GM12878 (cell line): ENCODE results near the gene SLCO4A1. TPM values are rescaled to one million over a fixed set of nuclear protein-coding genes. Genes with fewer than 3 reads are reported as not detected.

Experiments
- ATAC-seq: fragments of 200-7000 bp; cut with Tn5 transposase; 3 replicates; pipeline ENCODE4 v1.9.1; 2020; ENCODE audit warnings: mild to moderate bottlenecking, moderate library complexity
- BruUV-seq: library from RNA; stranded (reverse); fragments of 400-500 nt; replicated peaks from 2 replicates; lab custom pipeline; 2021; lab: Mats Ljungman, UMichigan
- CTCF ChIA-PET: fragments of 300-600 bp; sonication (Branson Sonifier 250); formaldehyde crosslinking; extraction: SDS; loops from one replicate; lab custom pipeline; 2021; ENCODE audit warnings: inconsistent platforms; lab: Yijun Ruan, JAX
- POLR2A ChIA-PET: fragments of 350-600 bp; formaldehyde crosslinking; extraction: SDS; loops from one replicate; lab custom pipeline; 2021; ENCODE audit warnings: inconsistent platforms; lab: Charles Lee
- RAD21 ChIA-PET: fragments of 300-600 bp; sonication (Branson Sonifier 250); formaldehyde crosslinking; loops from one replicate; lab custom pipeline; 2023; ENCODE audit warnings: antibody characterized with exemption; ENCODE audit not compliant: unreplicated experiment; lab: Charles Lee
- SMC1A ChIA-PET: fragments of 300-600 bp; sonication (Branson Sonifier 250); formaldehyde crosslinking; loops from one replicate; lab custom pipeline; 2023; ENCODE audit not compliant: unreplicated experiment, uncharacterized antibody; lab: Charles Lee
- DNase-seq: peaks from one replicate; pipeline ENCODE4 v3.0.0-alpha.2; 2011; ENCODE audit warnings: low read depth, low spot score
- FAIRE-seq: peaks from 3 replicates; lab custom pipeline; 2011; peaks lifted over from hg19 to GRCh38; lab: Jason Lieb, UNC
- H2AFZ ChIP-seq: 2 replicates; pipeline ENCODE4 v1.6.0; 2011; ENCODE audit warnings: low read depth, low read length, control low read depth; ENCODE audit not compliant: control insufficient read depth
- H3K27ac ChIP-seq: 2 replicates; pipeline ENCODE4 v1.5.1; 2011; ENCODE audit warnings: control low read depth; ENCODE audit not compliant: control insufficient read depth, insufficient read depth
- H3K27me3 ChIP-seq, 2 experiments: replicated peaks in 1 of 2; 2 replicates each; pipeline versions ENCODE4 v1.6.0 to v1.6.1; 2011; ENCODE audit warnings: low read length in 1 of 2; ENCODE audit not compliant: control insufficient read depth in 2 of 2, insufficient read depth in 2 of 2
- H3K36me3 ChIP-seq, 2 experiments: 2 replicates each; pipeline ENCODE4 v1.5.1; 2011; ENCODE audit warnings: low read length in 1 of 2; ENCODE audit not compliant: control insufficient read depth in 2 of 2, insufficient read depth in 2 of 2
- H3K4me1 ChIP-seq: 2 replicates; pipeline ENCODE4 v1.6.1; 2011; ENCODE audit warnings: mild to moderate bottlenecking, low read length, moderate library complexity, mixed read lengths; ENCODE audit not compliant: control insufficient read depth, insufficient read depth
- H3K4me2 ChIP-seq: 2 replicates; pipeline ENCODE4 v1.6.0; 2011; ENCODE audit warnings: control low read depth; ENCODE audit not compliant: control insufficient read depth, insufficient read depth
- H3K4me3 ChIP-seq: fragments of 200-600 bp; sonication (generic); 2 replicates; pipeline ENCODE4 v1.5.1; 2016
- H3K79me2 ChIP-seq: 2 replicates; pipeline ENCODE4 v1.6.0; 2011; ENCODE audit warnings: low read length; ENCODE audit not compliant: control insufficient read depth, insufficient read depth
- H3K9ac ChIP-seq: 2 replicates; pipeline ENCODE4 v1.8.0; 2011; ENCODE audit warnings: low read length, control low read depth, mixed read lengths; ENCODE audit not compliant: control insufficient read depth, insufficient read depth
- H3K9me3 ChIP-seq: replicated peaks from 3 replicates; pipeline ENCODE4 v1.5.1; 2011; ENCODE audit warnings: mild to moderate bottlenecking, low read length; ENCODE audit not compliant: control insufficient read depth, insufficient read depth
- H4K20me1 ChIP-seq: 2 replicates; pipeline ENCODE4 v1.6.0; 2011; ENCODE audit not compliant: control insufficient read depth, insufficient read depth
- ATF7 ChIP-seq: fragments of 450-650 bp; IDR thresholded peaks from 2 replicates; pipeline ENCODE4 v1.6.1; 2016; ENCODE audit warnings: low read depth, mild to moderate bottlenecking
- CBFB ChIP-seq: IDR thresholded peaks from 2 replicates; pipeline ENCODE4 v1.6.1; 2016; ENCODE audit warnings: antibody characterized with exemption, low read depth
- CREB1 ChIP-seq: IDR thresholded peaks from 2 replicates; pipeline ENCODE4 v1.6.1; 2012; ENCODE audit warnings: low read depth, mild to moderate bottlenecking, inconsistent platforms
- CREM ChIP-seq: IDR thresholded peaks from 2 replicates; pipeline ENCODE4 v1.6.1; 2014; ENCODE audit warnings: antibody characterized with exemption, low read depth
- FOXK2 ChIP-seq: fragments of 450-650 bp; IDR thresholded peaks from 2 replicates; pipeline ENCODE4 v1.6.1; 2017; ENCODE audit warnings: mild to moderate bottlenecking, moderate library complexity
- HCFC1 ChIP-seq: fragments of 150-350 bp; IDR thresholded peaks from 2 replicates; pipeline ENCODE4 v1.6.1; 2014; ENCODE audit warnings: low read length
- SMAD1 ChIP-seq: fragments of 450-650 bp; IDR thresholded peaks from 2 replicates; pipeline ENCODE4 v1.6.1; 2018; ENCODE audit warnings: mild to moderate bottlenecking, low read depth; ENCODE audit not compliant: partially characterized antibody
- SREBF1 ChIP-seq: IDR thresholded peaks from 2 replicates; pipeline ENCODE4 v1.6.1; 2012; ENCODE audit warnings: mild to moderate bottlenecking, low read length
- STAT1 ChIP-seq: fragments of 450-650 bp; conservative IDR thresholded peaks from 2 replicates; pipeline ENCODE4 v1.6.1; 2014; ENCODE audit warnings: antibody characterized with exemption, mild to moderate bottlenecking
- TAF1 ChIP-seq: IDR thresholded peaks from 2 replicates; pipeline ENCODE4 v1.6.1; 2011; ENCODE audit warnings: mild to moderate bottlenecking, low read depth, low read length, borderline replicate concordance
- USF1 ChIP-seq: IDR thresholded peaks from 2 replicates; pipeline ENCODE4 v1.6.1; 2011; ENCODE audit warnings: borderline replicate concordance, low read depth, mild to moderate bottlenecking, moderate library complexity, mixed read lengths, low read length; ENCODE audit not compliant: insufficient read depth; ENCODE audit errors: extremely low read length
- WGBS: methylation state at CpG from one replicate; pipeline ENCODE4 v1.1.6; 2016; ENCODE audit warnings: low lambda C conversion rate; ENCODE audit not compliant: insufficient replicate concordance, insufficient coverage; ENCODE audit errors: missing lambda C conversion rate; 5-methylcytosine and 5-hydroxymethylcytosine counted together
- in situ Hi-C: fragments of 300-500 bp; cut with MboI; formaldehyde crosslinking; loops from 9 replicates; pipeline ENCODE4 v1.14.3; 2018; ENCODE audit warnings: mixed read lengths
- intact Hi-C: fragments of 100-400 bp; cut with micrococcal nuclease; formaldehyde crosslinking; loops from one replicate; pipeline ENCODE4 v1.14.2; 2022; ENCODE audit not compliant: unreplicated experiment
- polyA plus RNA-seq, 11 experiments: library from polyadenylated mRNA; depleted of rRNA in 4 of 11; unstranded in 6 of 11; stranded (reverse) in 5 of 11; fragments of >200 nt; fragmentation: Nextera tagmentation in 4 of 11; fragmentation: Illumina TruSeq in 1 of 11; extraction: Ambion mirVana in 4 of 11; extraction: Trizol in 1 of 11; gene quantifications; 1 replicate in 1 of 11; 2 replicates in 10 of 11; pipeline versions ENCODE4 v1.2.1 to v1.2.3, GENCODE V29; 2011 to 2016; ENCODE audit warnings: inconsistent platforms in 2 of 11, missing spikeins in 2 of 11, low read depth in 1 of 11
- total RNA-seq, 4 experiments: library from RNA; depleted of rRNA in 3 of 4; stranded (reverse); fragments of >200 nt in 3 of 4; fragmentation: Illumina TruSeq in 1 of 4; extraction: Trizol in 1 of 4; gene quantifications; 2 replicates each; pipeline versions ENCODE4 v1.2.1 to v1.2.3, GENCODE V29; 2013 to 2021

Gene SLCO4A1
- total and polyA plus RNA-seq, 10 of the 15 experiments (the other 5 are each of a cell fraction or from before 2014, with no cell fraction given), result 2.1 to 30.7 (median 12.0) TPM

- Histone ChIP-seq H3K36me3 (no peaks in the 10 kb centered on the region), H3K4me1 (no peaks in the 10 kb centered on the region), H4K20me1 (no peaks in the 10 kb centered on the region), H3K27ac (no peak overlapping the region), H3K9ac (no peak overlapping the region), H2AFZ (no peak overlapping the region), H3K79me2 (no peaks in the 10 kb centered on the region), H3K27me3 (peaks cover 0 to 6% of the 10 kb centered on the region in 2 experiments; a peak in 3 of 4 replicates), H3K9me3 (no peaks in the 10 kb centered on the region), H3K4me3 (no peak overlapping the region), H3K4me2 (no peak overlapping the region)
- DNase-seq (no peak), ATAC-seq (no peak), FAIRE-seq (no peak)
- POLR2A ChIA-PET, result no interaction called here
- CTCF ChIA-PET, result no interaction called here
- RAD21 ChIA-PET, result no interaction called here
- no TSS peak for BruUV-seq
- intact Hi-C loops (no loop called here), in situ Hi-C loops (no loop called here)
- 29% methylated on average over 24 of the region's 24 CpGs for WGBS
- TF ChIP-seq CBFB (no peak), CREM (no peak), TAF1 (no peak), STAT1 (no peak), CREB1 (no peak), FOXK2 (no peak), USF1 (no peak), SMAD1 (no peak), SREBF1 (no peak), ATF7 (no peak), HCFC1 (no peak)
- SMC1A ChIA-PET, result no interaction called here
Observed at GRCh38 chr20:62701161-62702012, 59.1 kb downstream of the SLCO4A1 start.
